CD4-positive, CD25-positive, alpha-beta regulatory T cell (primary cell): ENCODE data around the gene ADCY6. TPM values are rescaled to one million over a fixed set of nuclear protein-coding genes. Genes with fewer than 3 reads are reported as not detected.

Experiments used
- ATAC-seq, 2 donors: fragments of 150-1000 bp; cut with Tn5 transposase; one replicate each; pipeline ENCODE4 v1.10.0; 2021; ENCODE audit warnings: low read depth in 2 of 2, moderate number of reproducible peaks in 2 of 2, moderate library complexity in 1 of 2
- DNase-seq, 3 donors: peaks; one replicate each; pipeline versions ENCODE4 v3.0.0 to v3.0.0-alpha.2; 2012 to 2022; ENCODE audit warnings: mixed read lengths in 1 of 3
- H3K27ac ChIP-seq: one replicate; pipeline ENCODE4 v1.7.0; 2013; ENCODE audit warnings: mild to moderate bottlenecking, low read length; ENCODE audit not compliant: insufficient read depth, poor library complexity, severe bottlenecking
- H3K27me3 ChIP-seq: one replicate; pipeline ENCODE4 v1.7.0; 2013; ENCODE audit warnings: low read length; ENCODE audit not compliant: control insufficient read depth, insufficient read depth
- H3K36me3 ChIP-seq: one replicate; pipeline ENCODE4 v1.7.0; 2013; ENCODE audit warnings: mild to moderate bottlenecking, low read length, moderate library complexity; ENCODE audit not compliant: control insufficient read depth, insufficient read depth
- H3K4me1 ChIP-seq: 2 replicates; pipeline ENCODE4 v1.7.0; 2013; ENCODE audit warnings: mild to moderate bottlenecking, low read length; ENCODE audit not compliant: insufficient read depth, control insufficient read depth, poor library complexity, severe bottlenecking
- H3K4me3 ChIP-seq: one replicate; pipeline ENCODE4 v1.7.0; 2013; ENCODE audit warnings: low read depth, mild to moderate bottlenecking, low read length, moderate library complexity
- H3K9me3 ChIP-seq, 2 experiments: 1 replicate in 1 of 2; 2 replicates in 1 of 2; pipeline ENCODE4 v1.7.0; 2013; ENCODE audit warnings: low read length in 2 of 2, mild to moderate bottlenecking in 1 of 2, moderate library complexity in 1 of 2; ENCODE audit not compliant: control insufficient read depth in 2 of 2
- H3K27ac Mint-ChIP-seq, 3 donors: one replicate each; pipeline ENCODE4 v1.8.0; 2020 to 2022; ENCODE audit warnings: mild to moderate bottlenecking in 3 of 3, mixed read lengths in 3 of 3, moderate library complexity in 2 of 3
- H3K27me3 Mint-ChIP-seq: one replicate; pipeline ENCODE4 v1.8.0; 2022; ENCODE audit warnings: mild to moderate bottlenecking, mixed read lengths
- H3K36me3 Mint-ChIP-seq: one replicate; pipeline ENCODE4 v1.8.0; 2020; ENCODE audit warnings: mixed read lengths
- H3K4me1 Mint-ChIP-seq, 4 donors: one replicate each; pipeline ENCODE4 v1.8.0; 2020 to 2022; ENCODE audit warnings: mixed read lengths in 4 of 4, mild to moderate bottlenecking in 1 of 4
- H3K4me3 Mint-ChIP-seq, 4 donors: one replicate each; pipeline ENCODE4 v1.8.0; 2020 to 2022; ENCODE audit warnings: mild to moderate bottlenecking in 4 of 4, mixed read lengths in 4 of 4, moderate library complexity in 3 of 4
- H3K9me3 Mint-ChIP-seq, 7 donors: one replicate each; pipeline ENCODE4 v1.8.0; 2020 to 2022; ENCODE audit warnings: mixed read lengths in 7 of 7, mild to moderate bottlenecking in 3 of 7, moderate library complexity in 2 of 7
- polyA plus RNA-seq, 4 donors: library from polyadenylated mRNA; unstranded; fragments of 300-500 nt; fragmentation: Illumina TruSeq; gene quantifications; one replicate each; pipeline ENCODE4 v1.2.3, GENCODE V29; 2021
- total RNA-seq: library from RNA; stranded (reverse); gene quantifications from one replicate; pipeline ENCODE4 v1.2.3, GENCODE V29; 2022

The ADCY6 gene
- total and polyA plus RNA-seq, 5 donors from 2014 or later = 0.12 TPM; not detected in 4

DNA sequence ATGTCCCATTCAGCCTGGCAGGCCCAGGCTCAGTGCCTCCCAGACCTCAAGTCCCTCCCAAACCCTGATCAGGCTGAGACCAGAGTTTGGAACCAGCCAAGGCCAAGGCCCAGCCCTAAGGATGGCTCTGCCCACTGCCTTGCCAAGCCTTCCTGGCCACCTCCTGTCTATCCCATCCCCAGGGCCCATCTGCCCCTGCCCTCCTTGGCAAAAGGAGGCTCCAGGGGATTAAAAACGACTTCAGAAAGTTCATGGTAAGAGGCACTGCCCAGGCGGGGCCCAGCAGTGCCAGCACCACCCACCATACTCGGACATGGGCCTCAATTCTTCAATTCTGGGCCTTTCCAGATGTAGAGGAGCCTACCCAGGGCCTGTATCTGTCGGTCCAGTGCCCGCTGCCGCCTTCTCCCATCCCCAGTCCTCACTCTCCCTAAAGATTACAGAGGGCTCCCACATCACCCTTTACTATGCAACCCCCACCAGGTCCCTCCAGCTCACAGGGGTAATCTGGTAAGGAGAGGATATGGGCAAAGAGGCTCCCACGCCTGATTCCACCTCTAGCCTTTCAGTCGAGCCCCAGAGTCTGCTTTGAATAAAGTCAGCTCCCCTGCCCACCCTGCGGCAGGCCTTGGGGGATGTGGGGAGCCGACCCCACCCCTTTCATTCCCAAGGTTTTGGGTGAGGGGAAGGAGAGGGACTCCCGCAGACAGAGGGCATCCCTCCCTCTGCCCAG, 932 bp downstream of the ADCY6 start:
- H3K27me3 ChIP-seq = peaks cover 6% of the 10 kb centered on the region

DNA sequence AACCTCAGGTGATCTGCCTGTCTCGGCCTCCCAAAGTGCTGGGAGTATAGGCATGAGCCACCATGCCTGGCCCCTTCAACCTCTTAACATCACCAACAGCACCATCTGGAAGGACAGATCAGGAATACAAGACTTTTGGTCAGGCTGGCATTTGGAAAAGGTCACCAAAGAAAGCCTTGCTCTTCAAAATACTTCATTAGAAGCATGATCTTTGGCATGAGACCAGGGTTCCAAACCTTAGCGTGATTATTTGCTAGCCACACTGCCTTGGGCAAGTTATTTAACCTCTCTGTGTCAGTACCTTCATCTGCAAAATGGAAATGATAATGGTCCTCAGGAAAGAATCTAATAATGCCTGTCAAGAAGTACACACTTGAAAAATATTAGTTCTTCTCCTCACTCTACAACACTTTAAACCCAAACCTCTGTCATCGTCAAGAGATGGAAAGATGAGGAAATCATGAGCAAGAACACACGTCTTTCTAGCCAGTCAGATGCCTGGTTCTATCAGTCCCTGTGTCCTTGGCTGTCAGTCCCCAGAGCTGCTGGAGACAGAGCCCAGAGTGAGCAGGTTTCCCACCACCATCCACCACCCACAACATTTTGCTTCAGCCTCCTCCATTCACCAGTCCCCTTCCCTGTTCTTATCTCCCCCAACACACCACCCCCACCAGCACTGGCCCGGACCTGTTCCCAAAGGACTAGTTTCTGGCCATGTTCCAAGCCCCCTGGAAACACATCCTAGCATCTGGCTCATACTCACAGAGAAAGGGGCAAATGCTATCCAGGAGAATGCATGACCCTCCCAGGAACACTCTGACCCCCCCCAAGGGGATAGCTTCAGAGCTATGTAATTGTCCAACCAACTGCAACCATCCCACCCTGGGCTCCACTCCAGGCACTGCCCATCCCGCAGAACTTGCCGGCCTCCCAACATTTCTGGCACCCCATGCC, 2.0 kb downstream of the ADCY6 start:
- Mint-ChIP-seq H3K9me3 (no peaks in the 10 kb centered on the region), H3K4me3 (no peak overlapping the region), H3K27ac (peak overlapping the region in 1 of 3 donors; percentile 45), H3K27me3 (peaks cover 62% of the 10 kb centered on the region), H3K4me1 (peaks cover 0 to 18% (median 0%) of the 10 kb centered on the region in 4 donors), H3K36me3 (no peaks in the 10 kb centered on the region)
- Histone ChIP-seq H3K36me3 (no peaks in the 10 kb centered on the region), H3K27ac (no peak overlapping the region), H3K9me3 (no peaks in the 10 kb centered on the region), H3K4me3 (no peak overlapping the region), H3K27me3 (peaks cover 6% of the 10 kb centered on the region), H3K4me1 (peaks cover 13% of the 10 kb centered on the region)
- ATAC-seq (no peak), DNase-seq (no peak)

More for the DNA sequence above, 932 bp downstream of the ADCY6 start:
- no peaks in the 10 kb centered on the region for H3K9me3 ChIP-seq
- DNase-seq (no peak), ATAC-seq (no peak)
- H3K36me3 ChIP-seq = no peaks in the 10 kb centered on the region
- Mint-ChIP-seq H3K9me3 (no peaks in the 10 kb centered on the region), H3K36me3 (no peaks in the 10 kb centered on the region), H3K4me3 (peak overlapping the region in 3 of 4 donors; percentile 54 to 66 (median 62)), H3K4me1 (peaks cover 0 to 18% (median 0%) of the 10 kb centered on the region in 4 donors), H3K27me3 (peaks cover 62% of the 10 kb centered on the region), H3K27ac (peak overlapping the region in 1 of 3 donors; percentile 76)
- peaks cover 13% of the 10 kb centered on the region for H3K4me1 ChIP-seq
- no peak overlapping the region for H3K4me3 ChIP-seq
- no peak overlapping the region for H3K27ac ChIP-seq

DNA sequence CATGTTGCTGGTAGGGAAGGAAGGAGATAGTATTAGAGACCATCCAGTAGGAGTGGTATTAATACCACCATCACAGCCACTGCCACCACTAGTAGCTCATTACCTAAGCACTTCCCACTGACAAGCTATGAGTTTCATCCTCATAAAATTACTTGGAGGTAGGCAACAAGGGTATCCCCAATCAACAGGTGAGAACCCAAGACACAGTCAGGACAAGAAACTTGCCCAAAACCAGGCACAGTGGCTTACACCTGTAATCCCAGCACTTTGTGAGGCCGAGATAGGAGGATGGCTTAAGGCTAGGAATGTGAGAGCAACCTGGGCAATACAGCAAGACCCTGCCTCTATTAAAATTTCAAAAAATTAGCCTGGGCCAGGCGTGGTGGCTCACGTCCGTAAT, 5.5 kb downstream of the ADCY6 start:
- ATAC-seq = no peak
- H3K4me3 Mint-ChIP-seq = no peak overlapping the region

DNA sequence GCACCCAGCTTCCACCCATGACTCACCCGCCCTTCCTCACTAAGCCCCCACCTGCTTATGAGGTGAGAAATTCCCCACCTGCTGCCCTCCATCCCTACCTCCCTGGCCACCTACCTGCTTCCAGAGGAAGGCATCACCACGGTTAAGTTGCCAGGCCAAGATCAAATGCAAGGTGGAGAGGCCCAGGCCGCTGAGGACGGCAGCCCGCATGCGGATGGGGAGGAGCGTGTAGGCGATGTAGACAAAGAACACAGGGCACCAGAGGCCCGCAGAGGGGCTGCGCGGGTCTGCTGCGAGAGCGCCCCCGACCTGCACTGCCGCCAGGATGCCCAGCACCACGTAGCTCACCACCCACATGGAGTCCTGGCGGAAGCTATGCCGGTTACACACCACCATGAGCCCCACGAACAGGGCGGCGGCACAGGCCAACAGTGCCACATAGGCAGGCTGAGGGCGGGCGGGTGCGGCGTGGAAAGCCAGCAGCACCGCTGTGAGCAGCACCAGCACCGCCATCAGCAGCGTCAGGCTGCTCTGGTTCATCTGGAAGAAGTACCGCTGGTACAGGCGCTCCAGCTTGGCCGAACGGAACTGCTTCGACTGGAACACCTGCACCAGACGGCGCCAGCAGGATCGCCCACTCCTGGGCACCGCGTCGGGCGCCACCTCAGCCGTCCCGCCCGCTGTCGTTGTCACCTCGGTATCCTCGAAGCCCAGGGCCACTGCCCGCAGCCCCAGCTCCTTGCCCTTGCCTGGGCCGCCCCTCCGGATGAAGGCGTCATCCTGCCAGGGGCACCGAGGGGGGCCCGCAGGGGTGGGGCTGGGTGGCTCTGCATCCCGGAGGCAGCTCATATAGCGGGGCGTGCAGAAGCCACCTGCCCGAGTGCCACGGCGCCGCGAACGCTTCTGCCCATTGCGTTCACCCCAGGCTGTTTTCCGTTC, 6.2 kb downstream of the ADCY6 start:
- Histone ChIP-seq H3K9me3 (no peaks in the 10 kb centered on the region), H3K4me3 (no peak overlapping the region), H3K4me1 (no peaks in the 10 kb centered on the region), H3K36me3 (no peaks in the 10 kb centered on the region), H3K27ac (no peak overlapping the region), H3K27me3 (peaks cover 2% of the 10 kb centered on the region)
- Mint-ChIP-seq H3K4me1 (peaks cover 0 to 2% (median 0%) of the 10 kb centered on the region in 4 donors), H3K9me3 (no peaks in the 10 kb centered on the region), H3K36me3 (no peaks in the 10 kb centered on the region), H3K27ac (no peak overlapping the region), H3K27me3 (peaks cover 43% of the 10 kb centered on the region), H3K4me3 (no peak overlapping the region)
- DNase-seq (no peak), ATAC-seq (no peak)

More for the DNA sequence above, 5.5 kb downstream of the ADCY6 start:
- Histone ChIP-seq H3K4me1 (peaks cover 3% of the 10 kb centered on the region), H3K27me3 (peaks cover 2% of the 10 kb centered on the region), H3K4me3 (no peak overlapping the region), H3K36me3 (no peaks in the 10 kb centered on the region), H3K27ac (no peak overlapping the region), H3K9me3 (no peaks in the 10 kb centered on the region)
- H3K9me3 Mint-ChIP-seq = no peaks in the 10 kb centered on the region
- DNase-seq = no peak
- H3K4me1 Mint-ChIP-seq = peaks cover 0 to 7% (median 0%) of the 10 kb centered on the region in 4 donors
- peaks cover 50% of the 10 kb centered on the region for H3K27me3 Mint-ChIP-seq
- no peaks in the 10 kb centered on the region for H3K36me3 Mint-ChIP-seq
- H3K27ac Mint-ChIP-seq = no peak overlapping the region

DNA sequence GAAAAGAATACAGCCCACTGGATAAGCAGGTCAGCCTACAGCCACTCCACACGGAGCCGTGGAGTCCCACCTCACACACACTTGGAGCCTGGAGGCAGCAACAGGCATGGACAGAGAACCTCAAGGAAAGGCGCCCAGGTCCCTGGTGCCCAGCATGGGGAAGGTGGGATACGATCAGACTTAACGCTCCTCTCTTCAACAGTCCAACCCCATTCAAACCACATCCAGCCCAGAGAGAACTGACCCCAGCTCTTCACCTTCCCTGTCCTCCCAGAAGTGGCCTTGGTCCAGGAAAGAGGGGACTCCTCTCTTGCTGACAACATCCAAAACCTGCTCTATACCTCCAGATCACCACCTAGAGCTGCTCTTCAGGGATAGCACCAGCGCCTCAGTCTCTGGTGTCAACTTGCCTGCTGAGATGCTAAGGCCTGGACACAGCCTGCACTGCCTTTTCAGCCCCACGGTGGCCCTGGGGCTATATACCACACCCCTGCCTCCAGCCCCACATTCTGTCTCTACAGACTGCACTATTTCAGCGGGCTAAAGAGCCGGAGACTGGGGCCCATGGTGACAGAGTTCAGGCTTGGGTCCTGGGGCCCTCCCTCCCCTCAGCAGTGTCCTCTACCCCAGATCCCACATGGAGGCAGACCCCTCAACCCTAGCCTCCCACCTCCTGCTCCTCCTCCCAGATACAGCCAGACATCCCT, 7.0 kb downstream of the ADCY6 start:
- Mint-ChIP-seq H3K27me3 (peaks cover 36% of the 10 kb centered on the region), H3K4me1 (no peaks in the 10 kb centered on the region), H3K4me3 (no peak overlapping the region), H3K9me3 (no peaks in the 10 kb centered on the region), H3K27ac (peak overlapping the region in 1 of 3 donors; percentile 64), H3K36me3 (no peaks in the 10 kb centered on the region)
- Histone ChIP-seq H3K36me3 (no peaks in the 10 kb centered on the region), H3K9me3 (no peaks in the 10 kb centered on the region), H3K27me3 (peaks cover 2% of the 10 kb centered on the region), H3K4me1 (no peaks in the 10 kb centered on the region), H3K27ac (no peak overlapping the region), H3K4me3 (no peak overlapping the region)
- ATAC-seq (no peak), DNase-seq (no peak)

DNA sequence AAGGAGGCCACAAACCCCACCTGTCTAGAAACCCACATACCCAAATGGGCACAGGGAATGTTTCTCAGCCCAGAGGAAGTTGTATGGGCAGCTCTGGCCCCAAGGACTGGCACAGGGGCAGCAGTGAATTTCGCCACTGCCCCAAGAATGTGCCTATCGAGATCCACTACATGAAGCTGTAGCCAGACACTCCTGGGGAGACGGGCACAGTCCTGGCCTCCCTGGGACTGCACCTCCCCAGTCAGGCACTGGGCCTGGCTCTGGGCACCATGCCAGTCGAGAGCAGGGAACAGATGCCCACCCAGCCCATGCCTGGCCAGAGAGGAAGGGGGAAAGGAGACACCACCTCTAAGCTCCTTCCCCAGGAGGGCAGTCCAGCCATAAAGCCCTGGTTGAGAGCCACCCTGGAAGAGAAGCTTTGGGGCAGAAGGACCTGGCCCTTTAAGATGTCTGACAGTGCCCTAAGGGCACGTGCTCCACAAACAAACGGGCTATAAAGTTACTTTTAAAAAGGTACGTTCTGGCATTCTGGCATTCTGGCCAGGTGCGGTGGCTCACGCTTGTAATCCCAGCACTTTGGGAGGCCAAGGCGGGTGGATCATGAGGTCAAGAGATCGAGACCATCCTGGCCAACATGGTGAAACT, 8.4 kb downstream of the ADCY6 start:
- Histone ChIP-seq H3K9me3 (no peaks in the 10 kb centered on the region), H3K27me3 (no peaks in the 10 kb centered on the region), H3K27ac (no peak overlapping the region), H3K36me3 (no peaks in the 10 kb centered on the region), H3K4me3 (no peak overlapping the region), H3K4me1 (no peaks in the 10 kb centered on the region)
- DNase-seq (no peak), ATAC-seq (no peak)
- Mint-ChIP-seq H3K4me3 (no peak overlapping the region), H3K36me3 (no peaks in the 10 kb centered on the region), H3K9me3 (no peaks in the 10 kb centered on the region), H3K27ac (no peak overlapping the region), H3K4me1 (no peaks in the 10 kb centered on the region), H3K27me3 (peaks cover 22% of the 10 kb centered on the region)
